Thoracic aorta (tissue), 2 donors: ENCODE results near the gene CRACDL. TPM values are rescaled to one million over a fixed set of nuclear protein-coding genes. Genes with fewer than 3 reads are reported as not detected.

ENCODE experiments used
- ATAC-seq: fragments of 150-250 bp; one replicate; pipeline ENCODE4 v1.8.0; 2017; ENCODE audit warnings: low read depth; ENCODE audit not compliant: insufficient number of reproducible peaks, low FRiP score
- DNase-seq: peaks from one replicate; pipeline ENCODE4 v3.0.0-alpha.2; 2020; ENCODE audit warnings: low spot score
- H3K27ac ChIP-seq, 2 donors: fragments of 200-600 bp; sonication (generic); 1 replicate in 1 of 2; 2 replicates in 1 of 2; pipeline ENCODE4 v1.5.1; 2016; ENCODE audit warnings: mild to moderate bottlenecking in 2 of 2, moderate library complexity in 2 of 2
- H3K27me3 ChIP-seq: fragments of 200-600 bp; sonication (generic); replicated peaks from 2 replicates; pipeline ENCODE4 v1.6.0; 2016; ENCODE audit warnings: mild to moderate bottlenecking; ENCODE audit not compliant: insufficient read depth
- H3K36me3 ChIP-seq: fragments of 200-600 bp; sonication (generic); one replicate; pipeline ENCODE4 v1.5.1; 2016
- H3K4me1 ChIP-seq, 2 donors: fragments of 200-600 bp; sonication (generic); 1 replicate in 1 of 2; 2 replicates in 1 of 2; pipeline versions ENCODE4 v1.5.1 to v1.6.0; 2016; ENCODE audit warnings: low read depth in 2 of 2, mild to moderate bottlenecking in 1 of 2; ENCODE audit not compliant: control insufficient read depth in 1 of 2
- H3K4me3 ChIP-seq: fragments of 200-600 bp; sonication (generic); 2 replicates; pipeline ENCODE4 v1.5.1; 2016; ENCODE audit warnings: mild to moderate bottlenecking
- H3K9me3 ChIP-seq: fragments of 200-600 bp; sonication (generic); 2 replicates; pipeline ENCODE4 v1.5.1; 2016
- CTCF ChIP-seq: fragments of 200-600 bp; sonication (generic); IDR thresholded peaks from one replicate; pipeline ENCODE4 v1.5.1; 2019; ENCODE audit warnings: antibody characterized with exemption
- total RNA-seq, 2 donors: library from RNA; depleted of rRNA; stranded (reverse); fragments of >200 nt; gene quantifications; one replicate each; pipeline versions ENCODE4 v1.1.0 to v1.2.3, GENCODE V29; 2016

CRACDL gene
- total RNA-seq, 2 donors from 2014 or later = 1.9 to 5.9 TPM

DNA sequence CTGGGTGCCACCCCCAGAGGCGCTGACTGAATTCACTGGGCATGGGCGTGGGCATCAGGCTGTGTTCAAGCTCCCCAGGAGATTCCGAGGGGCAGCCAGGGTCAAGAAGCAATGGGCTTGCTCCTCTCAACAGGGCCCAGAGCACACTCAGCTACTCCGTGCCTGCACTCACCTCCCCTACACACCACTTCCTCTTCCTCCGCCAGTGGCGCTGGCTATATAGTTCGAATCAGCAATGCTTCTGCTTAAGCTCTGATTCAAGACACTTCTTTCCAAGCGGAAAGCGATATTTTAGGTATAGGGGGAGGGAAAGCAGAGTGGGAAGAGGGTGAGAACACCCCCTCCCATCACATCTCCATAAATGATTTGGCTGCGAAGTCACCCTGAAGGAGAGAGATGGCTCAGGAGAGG, 42.1 kb downstream of the CRACDL start:
- no peak for TF ChIP-seq CTCF
- ATAC-seq (no peak), DNase-seq (no peak)
- H3K9me3 ChIP-seq = no peaks in the 10 kb centered on the region
- H3K4me1 ChIP-seq = no peaks in the 10 kb centered on the region
- no peak overlapping the region for H3K4me3 ChIP-seq
- no peaks in the 10 kb centered on the region for H3K27me3 ChIP-seq
- no peak overlapping the region for H3K27ac ChIP-seq
- no peaks in the 10 kb centered on the region for H3K36me3 ChIP-seq

DNA sequence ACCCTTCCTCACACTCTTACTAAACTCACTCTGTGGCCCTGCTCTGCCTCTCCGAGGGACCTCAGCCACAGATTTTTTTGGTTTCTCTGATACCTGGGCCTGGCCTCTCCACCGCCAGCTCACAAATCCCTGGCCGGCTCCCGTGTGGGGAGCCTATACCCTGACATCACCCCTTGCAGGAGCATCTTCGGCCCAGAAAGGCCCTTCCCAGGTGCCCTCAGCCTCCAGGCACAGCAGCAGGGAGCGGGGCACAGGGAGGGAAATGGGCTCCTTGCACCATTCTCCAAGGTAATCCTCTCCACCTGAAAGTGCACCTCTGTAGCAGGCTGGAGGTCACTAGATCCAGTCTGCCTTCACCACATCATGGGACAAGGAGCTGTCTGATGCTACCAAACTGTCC, 43.2 kb downstream of the CRACDL start:
- DNase-seq = no peak
- no peak for ATAC-seq

DNA sequence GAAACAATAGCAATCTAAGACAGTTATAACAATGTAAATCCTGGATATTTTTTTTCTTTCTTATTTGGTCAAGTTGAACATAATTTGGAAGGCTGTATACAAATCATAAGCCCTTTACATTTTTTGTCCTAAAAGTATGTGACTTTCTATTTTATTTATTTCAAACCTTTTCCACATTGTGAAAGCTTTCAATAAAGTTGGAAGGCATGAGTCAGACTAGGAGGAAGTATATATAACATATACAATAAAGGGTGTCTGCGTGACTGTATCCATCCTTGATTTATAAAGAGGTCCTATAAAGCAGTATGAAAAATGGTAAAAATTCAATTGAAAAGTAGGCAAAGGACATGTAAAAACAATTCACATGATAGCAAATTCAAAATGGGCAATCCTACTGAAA, 44.4 kb downstream of the CRACDL start:
- Histone ChIP-seq H3K9me3 (peaks cover 11% of the 10 kb centered on the region), H3K4me3 (no peak overlapping the region), H3K27me3 (no peaks in the 10 kb centered on the region), H3K4me1 (no peaks in the 10 kb centered on the region), H3K36me3 (no peaks in the 10 kb centered on the region), H3K27ac (no peak overlapping the region)
- ATAC-seq = no peak
- no peak for TF ChIP-seq CTCF
- DNase-seq = no peak

More for the DNA sequence above, 43.2 kb downstream of the CRACDL start:
- Histone ChIP-seq H3K27me3 (no peaks in the 10 kb centered on the region), H3K4me1 (no peaks in the 10 kb centered on the region), H3K9me3 (peaks cover under 1% of the 10 kb centered on the region), H3K27ac (no peak overlapping the region), H3K4me3 (no peak overlapping the region), H3K36me3 (no peaks in the 10 kb centered on the region)
- no peak for TF ChIP-seq CTCF

- Histone ChIP-seq H3K9me3 (peaks cover 19% of the 10 kb centered on the region), H3K27me3 (no peaks in the 10 kb centered on the region), H3K36me3 (no peaks in the 10 kb centered on the region), H3K4me3 (no peak overlapping the region), H3K27ac (no peak overlapping the region), H3K4me1 (no peaks in the 10 kb centered on the region)
- no peak for TF ChIP-seq CTCF
- ATAC-seq (no peak), DNase-seq (no peak)
Measured at GRCh38 chr2:98886066-98886554, 49.9 kb downstream of the CRACDL start.

DNA sequence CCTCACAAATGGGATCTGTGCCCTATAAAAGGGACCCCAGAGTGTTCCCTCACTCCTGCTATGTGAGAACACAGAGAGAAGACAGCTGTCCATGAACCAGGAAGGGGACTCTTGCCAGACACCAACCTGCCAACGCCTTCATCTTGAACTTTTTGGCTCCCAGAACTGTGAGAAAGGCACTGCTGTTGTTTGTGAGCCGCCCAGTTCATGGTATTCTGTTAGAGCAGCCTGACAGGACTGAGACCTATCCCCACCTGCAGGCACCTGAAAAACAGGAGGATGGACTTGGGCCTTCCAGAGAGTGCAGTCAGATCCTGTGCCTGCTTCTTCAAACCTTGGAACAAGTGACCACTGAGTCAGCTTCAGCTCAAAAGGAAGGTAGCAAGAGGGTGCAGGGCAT, 51.4 kb downstream of the CRACDL start:
- TF ChIP-seq CTCF = no peak
- ATAC-seq = no peak
- DNase-seq = no peak

More for the DNA sequence above, 51.4 kb downstream of the CRACDL start:
- Histone ChIP-seq H3K36me3 (no peaks in the 10 kb centered on the region), H3K4me1 (no peaks in the 10 kb centered on the region), H3K9me3 (peaks cover 19% of the 10 kb centered on the region), H3K27ac (no peak overlapping the region), H3K4me3 (no peak overlapping the region), H3K27me3 (no peaks in the 10 kb centered on the region)
